HG03045 (cell line): ENCODE data around the gene PIAS4.
"Not testable (repeated sequence)": the region's sequence is repeated elsewhere in the genome, so short reads cannot be mapped to it uniquely, and the experiment has no call there.

Experiments
- ATAC-seq: cut with Tn5 transposase; IDR thresholded peaks from one replicate; pipeline ENCODE4 v1.9.1; 2021; ENCODE audit warnings: mild to moderate bottlenecking, moderate library complexity; ENCODE audit not compliant: unreplicated experiment

Gene PIAS4

DNA sequence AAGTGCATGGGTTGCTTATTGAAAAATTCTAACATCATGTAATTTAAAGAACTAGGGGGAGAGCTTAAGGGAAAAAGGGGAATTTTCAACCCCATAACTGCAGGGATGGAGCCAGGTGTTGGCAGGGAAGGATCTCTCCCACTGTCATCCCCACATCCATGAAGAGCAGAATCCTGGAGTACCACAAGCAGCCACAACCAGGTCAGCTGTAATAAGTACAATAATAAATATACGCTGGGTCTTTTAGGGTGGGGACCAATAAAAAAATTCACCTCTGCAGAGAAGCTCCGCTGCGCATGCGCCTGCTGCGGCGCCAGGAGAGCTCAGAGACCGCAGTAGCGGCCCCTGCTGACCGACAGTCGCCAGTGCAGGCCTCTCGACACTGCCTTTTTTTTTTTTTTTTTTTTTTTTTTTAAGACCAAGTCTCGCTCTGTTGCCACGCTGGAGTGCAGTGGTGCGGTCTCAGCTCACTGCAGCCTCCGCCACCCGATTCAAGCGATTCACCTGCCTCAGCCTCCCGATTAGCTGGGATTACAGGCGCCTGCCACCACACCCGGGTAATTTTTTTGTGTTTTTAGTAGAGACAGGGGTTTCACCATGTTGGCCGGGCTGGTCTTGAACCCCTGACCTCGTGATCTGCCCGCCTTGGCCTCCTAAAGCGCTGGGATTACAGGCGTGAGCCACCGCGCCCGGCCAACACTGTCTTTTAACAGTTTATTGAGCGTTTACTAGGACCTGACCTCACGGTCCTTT is 19.7 kb upstream of the PIAS4 start:
- ATAC-seq, result peak; percentile 28

DNA sequence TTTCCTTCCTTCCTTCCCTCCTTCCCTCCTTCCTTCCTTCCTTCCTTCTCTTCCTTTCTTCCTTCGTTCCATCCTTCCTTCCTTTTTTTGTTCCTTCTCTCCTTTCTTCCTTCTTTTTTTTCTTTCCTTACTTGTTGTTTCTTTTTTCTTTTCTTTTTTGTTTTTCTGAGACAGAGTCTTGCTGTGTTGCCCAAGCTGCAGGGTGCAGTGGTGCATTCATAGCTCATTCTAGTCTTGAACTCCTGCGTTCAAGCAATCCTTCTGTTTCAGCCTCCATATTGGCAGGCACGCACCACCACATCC is 16.8 kb upstream of the PIAS4 start:
- ATAC-seq, result no peak

DNA sequence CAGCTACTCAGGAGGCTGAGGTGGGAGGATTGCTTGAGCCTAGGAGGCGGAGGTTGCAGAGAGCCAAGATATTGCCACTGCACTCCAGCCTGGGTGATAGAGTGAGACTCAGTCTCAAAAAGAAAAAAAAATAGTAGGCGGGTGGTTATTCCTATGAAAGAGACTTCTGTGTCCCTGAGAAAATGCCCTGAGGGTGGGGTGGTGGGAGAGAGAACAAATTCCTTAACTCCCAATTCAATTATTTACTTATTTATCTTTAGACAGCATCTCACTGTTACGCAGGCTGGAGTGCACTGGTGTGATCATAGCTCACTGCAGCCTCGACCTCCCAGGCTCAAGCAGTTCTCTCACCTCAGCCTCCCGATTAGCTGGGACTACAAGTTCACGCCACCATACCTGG is 11.9 kb upstream of the PIAS4 start:
- no peak for ATAC-seq

DNA sequence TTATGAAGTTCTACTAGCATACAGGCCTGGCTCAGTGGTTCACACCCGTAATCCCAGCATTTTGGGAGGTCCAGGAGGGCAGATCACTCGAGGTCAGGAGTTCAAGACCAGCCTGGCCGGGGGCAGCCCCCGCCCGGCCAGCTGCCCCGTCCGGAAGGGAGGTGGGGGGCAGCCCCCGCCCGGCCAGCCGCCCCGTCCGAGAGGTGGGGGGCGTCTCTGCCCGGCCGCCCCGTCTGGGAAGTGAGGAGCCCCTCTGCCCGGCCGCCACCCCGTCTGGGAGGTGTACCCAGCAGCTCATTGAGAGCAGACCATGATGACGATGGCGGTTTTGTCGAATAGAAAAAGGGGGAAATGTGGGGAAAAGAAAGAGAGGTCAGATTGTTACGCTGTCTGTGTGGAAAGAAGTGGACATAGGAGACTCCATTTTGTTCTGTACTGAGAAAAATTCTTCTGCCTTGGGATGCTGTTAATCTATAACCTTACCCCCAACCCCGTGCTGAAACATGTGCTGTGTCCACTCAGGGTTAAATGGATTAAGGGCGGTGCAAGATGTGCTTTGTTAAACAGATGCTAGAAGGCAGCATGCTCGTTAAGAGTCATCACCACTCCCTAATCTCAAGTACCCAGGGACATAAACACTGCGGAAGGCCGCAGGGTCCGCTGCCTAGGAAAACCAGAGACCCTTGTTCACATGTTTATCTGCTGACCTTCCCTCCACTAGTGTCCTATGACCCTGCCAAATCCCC is 8.7 kb upstream of the PIAS4 start:
- ATAC-seq, result not testable (repeated sequence)

DNA sequence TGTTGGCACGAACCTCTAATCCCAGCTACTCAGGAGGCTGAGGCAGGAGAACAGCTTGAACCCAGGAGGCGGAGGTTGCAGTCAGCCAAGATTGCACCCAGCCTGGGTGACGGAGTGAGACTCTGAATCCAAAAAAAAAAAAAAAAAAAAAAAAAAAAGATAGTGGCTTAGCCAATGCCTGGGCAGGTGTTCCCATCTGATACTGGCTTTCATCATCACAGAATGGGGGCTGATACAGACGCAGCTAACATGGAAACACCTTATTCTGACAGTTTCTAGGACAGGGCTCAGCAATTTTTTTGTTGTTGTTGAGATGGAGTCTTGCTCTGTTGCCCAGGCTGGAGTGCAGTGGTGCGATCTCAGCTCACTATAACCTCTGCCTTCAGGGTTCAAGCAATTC is 6.7 kb upstream of the PIAS4 start:
- not testable (repeated sequence) for ATAC-seq

DNA sequence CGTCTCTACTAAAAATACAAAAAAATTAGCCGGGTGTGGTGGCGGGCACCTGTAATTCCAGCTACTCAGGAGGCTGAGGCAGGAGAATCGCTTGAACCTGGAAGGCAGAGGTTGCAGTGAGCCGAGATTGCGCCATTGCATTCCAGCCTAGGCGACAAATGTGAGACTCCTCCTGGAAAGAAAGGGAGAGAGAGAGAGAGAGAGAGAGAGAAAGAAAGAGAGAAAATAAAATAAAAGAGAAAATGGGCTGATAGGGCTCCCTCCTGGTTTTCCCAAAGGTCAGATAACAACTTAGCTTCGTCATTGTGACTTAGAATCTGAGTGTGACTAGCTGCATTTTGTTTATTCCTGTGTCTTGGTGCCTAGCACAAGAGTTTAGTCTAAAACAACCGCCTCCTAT is 2.1 kb upstream of the PIAS4 start:
- not testable (repeated sequence) for ATAC-seq

DNA sequence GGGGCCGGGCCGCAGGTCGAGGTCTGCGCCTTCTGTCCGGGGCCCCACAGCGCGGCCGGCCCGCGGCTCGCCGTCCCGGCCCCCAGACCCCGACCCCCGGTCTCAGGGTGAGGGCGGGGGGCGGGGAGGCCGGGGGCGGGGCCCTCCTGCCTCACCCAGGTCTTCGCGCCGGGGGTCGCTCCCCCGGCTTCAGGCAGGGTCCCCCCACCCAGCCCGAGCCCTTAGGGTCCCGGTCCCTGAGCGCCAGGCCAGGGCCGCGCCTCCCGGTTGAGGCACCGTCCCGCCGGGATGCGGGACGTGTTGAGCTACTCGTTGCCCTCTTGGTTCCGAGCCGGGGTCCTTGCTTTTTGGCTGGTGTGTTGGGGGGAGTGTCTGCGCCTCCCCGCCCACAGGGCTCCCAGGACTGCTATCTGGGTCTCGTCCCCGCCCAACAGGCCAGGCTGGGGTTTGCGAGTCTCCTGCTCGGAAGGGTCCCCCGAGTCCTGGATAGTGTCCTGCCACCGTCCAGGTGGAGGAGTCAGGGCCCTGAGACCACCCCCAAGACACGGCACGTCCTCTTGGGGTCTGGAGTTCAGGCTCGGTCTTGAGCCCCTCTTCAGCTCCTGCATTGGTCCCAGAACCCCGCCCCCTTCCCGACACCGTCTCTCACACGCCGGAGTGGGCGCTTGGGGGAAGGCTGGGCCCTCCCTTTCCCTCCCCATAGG is 452 bp downstream of the PIAS4 start:
- ATAC-seq, result peak; percentile 15

DNA sequence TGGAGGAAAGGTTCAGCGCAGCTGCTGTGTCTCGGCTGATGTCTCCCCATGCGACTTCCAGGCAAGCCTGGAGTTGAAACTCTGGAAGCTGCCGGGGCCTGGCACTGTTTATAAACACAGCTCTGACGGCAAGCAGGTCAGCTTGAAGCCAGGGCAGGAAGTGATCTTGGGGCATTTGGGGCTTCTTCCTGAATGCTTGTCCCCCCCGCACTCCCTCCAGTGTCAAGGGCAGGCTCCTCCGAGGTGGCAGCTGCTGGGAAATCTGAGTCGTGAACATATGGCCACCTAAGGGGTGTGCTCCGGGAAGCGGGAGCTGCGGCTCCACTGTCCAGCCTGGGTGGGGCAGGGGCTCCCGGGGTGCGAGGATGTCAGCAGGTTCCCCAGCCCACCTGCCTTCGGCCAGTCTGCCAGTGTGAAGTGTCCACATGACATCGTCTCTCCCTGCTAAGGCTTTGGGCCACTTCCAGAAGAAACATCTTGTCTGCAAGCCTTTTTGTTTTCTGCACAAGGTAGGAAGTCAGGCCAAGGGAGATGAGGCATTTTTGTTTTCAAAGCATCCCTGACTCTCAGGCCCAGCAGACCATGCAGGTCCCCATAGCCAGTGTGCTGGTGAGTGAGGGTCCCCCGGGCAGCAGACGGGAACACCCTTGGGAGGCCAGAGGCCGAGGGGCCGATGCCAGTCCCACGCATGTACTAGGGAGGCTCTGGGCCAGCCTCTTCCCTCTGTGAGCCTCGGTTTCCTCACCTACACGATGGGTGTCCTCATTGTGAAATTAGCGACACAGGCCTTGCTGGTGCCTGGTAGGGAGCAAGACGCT is 2.7 kb downstream of the PIAS4 start:
- no peak for ATAC-seq

DNA sequence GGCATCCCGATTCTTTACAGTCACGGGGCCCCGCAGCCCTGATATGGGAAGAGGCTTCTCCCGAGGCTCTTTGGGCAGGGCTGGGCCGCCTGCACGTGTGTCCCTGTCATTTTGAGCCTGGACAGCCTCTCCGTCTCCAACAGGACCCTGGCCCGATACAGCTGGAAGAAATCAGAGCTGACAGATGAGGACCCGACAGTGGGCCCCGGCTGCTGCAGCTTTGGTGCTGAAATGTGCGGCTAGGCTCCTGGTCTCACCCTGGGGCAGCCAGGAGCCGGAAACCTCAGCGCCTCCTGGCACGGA is 3.2 kb downstream of the PIAS4 start:
- ATAC-seq, result no peak

DNA sequence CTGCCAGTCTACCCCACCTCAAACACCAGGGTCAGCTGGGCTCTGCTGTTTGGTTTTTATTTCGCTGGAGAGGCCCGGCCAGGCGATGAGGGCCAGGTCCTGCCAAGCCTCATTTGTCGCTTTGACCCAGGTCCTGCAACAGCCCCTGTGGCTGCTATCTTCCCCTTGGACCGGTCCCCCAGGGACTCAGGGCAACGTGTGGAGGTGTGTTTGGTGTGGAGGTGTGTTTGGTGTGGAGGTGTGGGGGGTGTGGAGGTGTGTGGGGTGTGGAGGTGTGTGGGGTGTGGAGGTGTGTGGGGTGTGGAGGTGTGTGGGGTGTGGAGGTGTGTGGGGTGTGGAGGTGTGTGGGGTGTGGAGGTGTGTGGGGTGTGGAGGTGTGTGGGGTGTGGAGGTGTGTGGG is 3.9 kb downstream of the PIAS4 start:
- not testable (repeated sequence) for ATAC-seq

DNA sequence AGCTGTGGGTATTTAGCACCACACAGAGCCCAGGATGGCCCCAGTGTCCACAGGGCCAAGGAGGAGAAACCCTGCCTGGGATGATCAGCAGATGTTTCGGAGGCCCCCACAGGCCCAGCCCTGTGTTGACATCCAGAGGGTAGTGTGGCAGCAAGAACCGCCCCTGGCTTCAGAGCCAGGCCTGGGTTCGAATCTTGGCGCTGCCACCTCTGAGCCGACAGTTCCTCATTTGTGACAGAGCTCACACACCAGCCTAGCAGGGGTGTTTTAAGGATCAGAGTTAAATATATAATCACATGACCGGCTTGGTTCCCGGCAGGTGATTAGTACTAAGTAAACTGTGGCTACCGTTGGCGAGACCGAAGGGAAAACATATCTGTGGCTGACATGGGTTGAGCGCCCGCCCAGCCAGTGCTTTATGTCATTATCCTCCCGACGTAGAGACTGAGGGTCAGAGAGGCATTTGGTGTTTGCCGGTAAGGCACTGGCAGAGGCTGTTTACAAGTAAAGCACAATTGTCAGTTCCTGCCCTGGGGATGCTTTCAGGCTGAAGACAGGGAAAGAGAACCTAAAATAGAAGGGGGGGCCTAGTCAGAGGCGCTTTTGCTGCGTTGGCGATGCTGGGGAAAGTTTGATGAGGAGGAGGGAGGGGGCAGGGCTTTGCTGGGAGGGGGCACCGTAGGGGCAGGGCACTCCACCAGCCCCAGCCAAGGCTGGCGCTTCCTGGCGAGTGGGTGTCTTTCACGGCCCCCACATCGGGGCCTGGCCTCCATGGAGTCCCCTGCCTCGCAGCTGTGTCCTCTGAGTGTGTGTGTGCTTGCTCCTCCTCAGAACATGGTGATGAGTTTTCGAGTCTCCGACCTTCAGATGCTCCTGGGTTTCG is 4.8 kb downstream of the PIAS4 start:
- no peak for ATAC-seq

DNA sequence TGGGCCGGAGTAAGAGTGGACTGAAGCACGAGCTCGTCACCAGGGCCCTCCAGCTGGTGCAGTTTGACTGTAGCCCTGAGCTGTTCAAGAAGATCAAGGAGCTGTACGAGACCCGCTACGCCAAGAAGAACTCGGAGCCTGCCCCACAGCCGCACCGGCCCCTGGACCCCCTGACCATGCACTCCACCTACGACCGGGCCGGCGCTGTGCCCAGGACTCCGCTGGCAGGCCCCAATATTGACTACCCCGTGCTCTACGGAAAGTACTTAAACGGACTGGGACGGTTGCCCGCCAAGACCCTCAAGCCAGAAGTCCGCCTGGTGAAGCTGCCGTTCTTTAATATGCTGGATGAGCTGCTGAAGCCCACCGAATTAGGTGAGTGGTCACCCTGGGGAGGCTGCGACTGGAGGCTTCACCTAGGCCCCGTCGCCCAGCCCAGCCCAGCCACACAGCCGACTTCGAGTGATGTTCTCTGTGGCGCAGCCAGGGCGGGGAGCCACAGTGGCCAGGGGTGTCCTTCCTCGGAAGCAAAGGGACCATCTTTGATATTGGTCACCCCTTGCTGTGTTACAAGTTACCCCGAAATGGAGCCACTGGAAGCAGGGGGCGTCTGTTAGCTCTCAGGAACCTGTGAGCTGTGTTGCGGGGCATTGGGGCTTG is 5.6 kb downstream of the PIAS4 start:
- no peak for ATAC-seq

DNA sequence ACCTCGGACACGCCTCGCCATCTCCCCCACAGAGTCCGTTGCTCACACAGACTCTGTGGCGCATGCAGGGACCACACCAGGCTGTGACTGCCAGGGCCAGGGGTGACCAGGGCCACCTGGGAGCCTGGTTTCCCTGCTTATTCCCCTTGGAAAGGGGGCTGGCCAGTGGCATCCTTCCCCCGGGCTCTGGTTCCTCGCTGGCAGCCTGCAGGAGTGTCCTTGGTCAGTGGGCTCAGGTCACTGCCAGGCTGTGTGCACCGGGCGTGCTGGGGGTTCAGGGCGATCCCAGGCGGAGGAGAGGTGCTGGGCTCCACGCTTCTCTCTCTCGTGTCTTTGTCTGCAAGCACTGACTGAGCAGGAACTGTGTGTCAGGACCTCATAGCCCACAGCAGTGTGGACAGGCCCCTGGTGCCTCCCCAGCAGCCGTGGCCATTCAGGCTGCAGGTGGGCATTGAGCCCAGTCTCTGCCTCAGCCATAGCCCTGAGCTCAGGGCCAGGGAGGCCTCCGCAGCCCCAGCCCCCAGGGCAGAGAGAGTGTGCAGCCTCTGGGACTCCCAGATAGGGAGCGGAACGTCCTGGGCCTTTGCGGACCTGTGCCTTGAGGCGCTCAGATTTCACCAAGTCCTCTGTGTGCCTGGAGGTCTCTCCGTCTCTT is 6.5 kb downstream of the PIAS4 start:
- ATAC-seq, result no peak

DNA sequence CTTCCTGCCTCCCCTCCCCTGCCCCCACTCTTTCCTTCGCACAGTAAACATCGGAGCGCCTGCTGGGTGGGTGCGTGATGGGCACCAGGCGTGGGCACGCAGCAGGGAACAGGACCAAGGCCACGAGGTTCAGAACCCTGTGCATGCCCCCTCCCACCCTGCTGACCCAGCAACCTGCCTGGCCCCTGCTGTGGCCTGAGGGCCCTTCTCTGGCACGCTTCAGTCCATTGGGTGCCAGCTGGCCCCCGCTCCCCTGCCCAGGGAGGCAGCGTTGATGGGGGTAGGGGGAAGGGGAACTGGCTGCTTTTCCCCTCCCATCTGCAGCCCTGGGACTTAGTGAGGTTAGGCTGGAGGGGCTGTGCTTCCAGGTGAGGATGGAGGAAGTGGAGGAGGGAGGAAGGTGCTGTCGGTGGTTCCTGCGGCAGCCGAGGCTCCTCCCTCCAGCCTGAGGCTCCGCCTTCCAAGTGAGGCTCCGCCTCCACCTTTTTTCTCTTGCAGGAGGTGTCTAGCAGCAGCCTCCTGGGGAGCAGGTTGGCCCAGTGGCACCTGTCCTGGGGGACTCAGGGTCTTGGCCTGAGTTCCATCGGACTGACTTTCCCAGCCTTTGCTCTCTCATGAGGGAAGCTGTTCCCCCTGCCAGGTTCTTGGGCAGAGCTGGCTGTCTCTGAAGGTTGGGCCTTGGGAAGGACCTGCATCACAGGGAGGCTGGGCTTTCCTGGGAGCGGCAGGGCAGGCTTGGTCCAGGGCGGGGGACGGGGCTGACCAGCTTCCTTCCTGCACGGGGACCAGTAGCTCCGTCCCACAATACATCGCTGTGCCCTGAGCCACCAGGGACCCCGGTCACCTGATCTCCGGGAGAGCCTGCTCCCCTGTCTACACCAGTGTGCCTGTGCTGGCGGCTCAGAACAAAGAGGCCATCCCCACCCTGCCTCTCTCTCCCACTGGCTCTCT is 7.3 kb downstream of the PIAS4 start:
- no peak for ATAC-seq

DNA sequence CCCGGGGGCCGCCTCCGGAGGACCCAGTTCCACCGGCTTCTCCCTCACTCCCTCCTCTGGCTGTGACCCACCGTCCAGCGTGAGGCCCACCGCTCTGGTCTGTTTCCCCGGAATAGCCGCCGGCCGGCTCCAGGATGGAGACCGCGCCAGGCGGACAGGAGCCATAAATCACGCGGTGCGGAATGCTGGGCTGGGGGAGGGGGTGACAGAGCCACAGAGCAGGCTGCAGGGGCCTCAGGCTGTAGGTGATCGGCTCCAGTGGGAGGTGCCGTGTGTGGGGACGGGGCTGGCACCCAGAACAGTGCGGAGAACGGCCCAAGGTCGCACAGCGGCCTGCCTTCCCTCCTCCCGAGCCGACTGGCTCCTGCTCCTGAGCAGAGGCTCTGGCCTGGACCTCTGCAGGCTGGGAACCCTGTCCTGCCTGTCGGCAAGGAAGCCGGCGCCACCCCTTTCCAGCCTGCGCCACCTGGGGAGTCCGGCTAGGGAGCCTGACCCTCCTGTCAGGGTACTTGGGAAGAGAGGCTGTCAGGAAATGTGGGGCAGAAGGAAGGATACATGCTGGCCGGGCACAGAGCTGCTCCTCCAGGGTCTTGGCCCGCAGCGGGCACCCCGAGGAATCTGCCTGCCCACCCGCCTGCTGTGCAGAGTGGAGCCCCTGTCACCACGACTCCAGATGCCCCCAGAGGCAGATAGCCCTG is 8.3 kb downstream of the PIAS4 start:
- no peak for ATAC-seq

DNA sequence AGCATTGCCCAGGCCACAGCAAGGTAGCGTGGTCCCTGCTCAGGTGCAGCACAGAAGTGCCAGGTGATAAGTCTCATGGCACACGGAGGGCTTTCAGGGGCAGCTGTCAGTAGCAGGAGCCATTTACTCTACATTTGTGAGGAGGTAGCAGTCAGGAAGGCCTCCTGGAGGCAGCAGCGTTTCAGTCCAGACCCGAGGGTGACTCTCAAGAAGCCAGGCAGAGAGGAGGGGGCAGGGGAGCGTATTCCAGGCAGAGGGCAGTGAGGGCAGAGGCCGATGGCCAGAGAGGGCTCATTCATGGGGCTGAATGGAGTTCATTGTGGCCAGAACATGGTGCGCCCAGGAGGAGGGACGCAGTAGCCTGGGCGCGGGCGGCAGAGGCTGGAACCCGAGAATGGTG is 8.9 kb downstream of the PIAS4 start:
- ATAC-seq, result no peak

DNA sequence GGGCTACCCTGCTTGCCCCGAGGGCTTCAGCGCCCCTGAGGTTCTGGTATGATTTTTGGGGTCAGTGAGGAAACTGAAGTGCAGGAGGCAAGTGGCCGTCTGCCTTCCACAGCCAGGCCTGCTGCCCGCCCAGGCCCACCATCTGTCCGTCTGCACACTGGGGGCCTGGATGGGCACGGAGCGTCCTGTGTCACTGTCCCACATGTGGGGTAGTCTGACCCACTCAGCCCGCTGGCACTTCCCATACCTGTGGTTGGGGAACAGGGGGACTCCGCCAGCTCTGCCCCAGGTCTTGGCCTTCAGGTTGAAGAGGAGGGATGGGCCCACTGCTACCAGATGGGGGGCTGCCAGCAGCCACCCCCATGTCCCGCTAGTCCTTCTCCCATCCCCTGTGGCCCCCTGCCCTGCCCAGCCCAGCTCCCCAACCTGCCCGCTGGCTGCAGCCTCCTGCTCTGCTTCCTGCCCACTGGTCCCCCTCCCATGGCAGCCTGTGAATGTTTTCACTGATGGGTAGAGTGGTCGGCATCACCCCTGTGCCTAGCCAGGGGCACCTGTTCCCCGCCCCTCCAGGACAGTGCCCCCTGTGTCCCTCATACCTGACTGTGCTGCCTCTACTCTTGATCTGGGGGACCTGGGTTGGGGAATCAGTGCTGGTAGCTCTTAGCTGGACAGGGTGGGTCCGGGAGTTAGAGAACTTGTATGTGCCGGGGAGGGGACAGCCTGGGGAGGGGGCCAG is 9.5 kb downstream of the PIAS4 start:
- no peak for ATAC-seq
